Testis (tissue), 3 donors: ENCODE data around the gene SLC28A2. TPM values are rescaled to one million over a fixed set of nuclear protein-coding genes. Genes with fewer than 3 reads are reported as not detected.

Source experiments
- DNase-seq: peaks from one replicate; pipeline ENCODE4 v3.0.0-alpha.2; 2019
- H3K27ac ChIP-seq, 2 donors: fragments of 200-600 bp; sonication (generic); one replicate each; pipeline ENCODE4 v1.5.1; 2019
- H3K27me3 ChIP-seq: fragments of 200-600 bp; sonication (generic); one replicate; pipeline ENCODE4 v1.5.1; 2019
- H3K36me3 ChIP-seq: fragments of 200-600 bp; sonication (generic); one replicate; pipeline ENCODE4 v1.5.1; 2017; ENCODE audit warnings: low read depth; ENCODE audit errors: missing control alignments
- H3K4me1 ChIP-seq: fragments of 200-600 bp; sonication (generic); one replicate; pipeline ENCODE4 v1.5.1; 2019
- H3K4me3 ChIP-seq, 2 donors: fragments of 200-600 bp; sonication (generic); one replicate each; pipeline ENCODE4 v1.5.1; 2017 to 2019
- H3K9me3 ChIP-seq: fragments of 200-600 bp; sonication (generic); one replicate; pipeline ENCODE4 v1.5.1; 2017
- CTCF ChIP-seq, 3 experiments: fragments of 450-650 bp in 2 of 3; fragments of 200-600 bp in 1 of 3; sonication (generic) in 1 of 3; IDR thresholded peaks; one replicate each; pipeline ENCODE4 v1.5.1; 2016 to 2019; ENCODE audit warnings: antibody characterized with exemption in 3 of 3, mild to moderate bottlenecking in 2 of 3, moderate library complexity in 1 of 3
- POLR2A ChIP-seq: fragments of 450-650 bp; IDR thresholded peaks from one replicate; pipeline ENCODE4 v1.6.1; 2017; ENCODE audit warnings: antibody characterized with exemption, mild to moderate bottlenecking, moderate library complexity
- WGBS, 2 donors: methylation state at CpG; one replicate each; pipeline ENCODE4 v1.1.5; 2018; 5-methylcytosine and 5-hydroxymethylcytosine counted together
- intact Hi-C: fragments of 100-400 bp; cut with DNase I; formaldehyde crosslinking; loops from one replicate; pipeline ENCODE4 v1.15.1; 2023; ENCODE audit warnings: low total_unique reads
- polyA plus RNA-seq: library from polyadenylated mRNA; stranded (reverse); fragments of 350-450 nt; fragmentation: Illumina TruSeq; extraction: RNeasy Lipid Tissue Mini Kit (QIAGEN cat#74804); gene quantifications from one replicate; pipeline ENCODE4 v1.2.3, GENCODE V29; 2014; ENCODE audit warnings: low read depth, low replicate concordance; ENCODE audit not compliant: insufficient read depth
- total RNA-seq, 2 donors: library from RNA; depleted of rRNA; stranded (reverse); fragments of >200 nt; gene quantifications; one replicate each; pipeline ENCODE4 v1.2.3, GENCODE V29; 2016

SLC28A2 gene
- total and polyA plus RNA-seq, 3 donors from 2014 or later: 0.81 TPM; not detected in 2

DNA sequence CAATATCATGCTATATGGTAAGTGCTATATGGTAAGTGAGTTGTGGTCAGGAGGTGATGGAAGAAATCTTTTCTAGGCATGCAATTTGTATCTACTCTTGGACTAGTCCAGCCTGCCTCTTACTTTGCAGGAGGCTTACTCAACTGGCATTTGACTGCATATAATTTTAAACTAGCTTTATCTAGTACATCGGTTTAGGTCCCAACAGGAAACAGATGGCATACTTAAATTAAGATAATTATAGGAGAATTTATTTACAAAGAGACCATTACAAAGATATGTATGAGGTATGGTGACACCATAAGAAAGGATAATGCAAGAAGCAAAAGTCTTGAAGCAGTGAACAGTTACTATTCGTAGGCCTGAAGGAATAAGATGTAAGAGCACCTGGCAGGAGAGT, 7.8 kb downstream of the SLC28A2 start:
- intact Hi-C loops: no loop called here
- Histone ChIP-seq H3K36me3 (no peaks in the 10 kb centered on the region), H3K4me1 (no peaks in the 10 kb centered on the region), H3K27ac (no peak overlapping the region), H3K27me3 (no peaks in the 10 kb centered on the region), H3K9me3 (no peaks in the 10 kb centered on the region), H3K4me3 (no peak overlapping the region)
- no peak for DNase-seq
- no peak for TF ChIP-seq POLR2A
- TF ChIP-seq CTCF (IDR thresholded peaks at IDR 0.05): no peak
- WGBS, 2 donors: 83 to 86% methylated on average over 2 of the region's 2 CpGs

DNA sequence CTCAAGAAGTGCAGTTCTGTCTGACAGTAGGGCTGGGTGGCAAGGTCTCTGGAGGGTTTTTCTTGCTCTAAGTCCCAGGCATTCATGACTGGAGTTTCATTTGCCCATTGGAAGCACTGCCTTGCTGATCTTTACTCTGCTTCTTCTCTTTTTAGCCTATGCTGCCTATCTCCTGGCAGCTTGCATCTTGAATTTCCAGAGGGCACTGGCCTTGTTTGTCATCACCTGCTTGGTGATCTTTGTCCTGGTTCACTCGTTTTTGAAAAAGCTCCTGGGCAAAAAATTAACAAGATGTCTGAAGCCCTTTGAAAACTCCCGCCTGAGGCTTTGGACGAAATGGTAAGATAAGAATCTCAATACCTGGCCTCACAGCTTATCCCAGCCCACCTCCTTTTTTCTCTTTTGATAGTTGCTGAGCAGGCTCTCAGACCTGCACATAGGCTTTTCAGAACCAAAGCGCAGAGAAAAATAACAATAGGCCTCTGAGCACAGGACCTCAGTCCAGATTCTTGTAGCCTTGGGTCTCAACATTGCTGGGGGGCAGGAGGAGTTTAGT, 10.9 kb downstream of the SLC28A2 start:
- Histone ChIP-seq H3K36me3 (no peaks in the 10 kb centered on the region), H3K27ac (no peak overlapping the region), H3K27me3 (no peaks in the 10 kb centered on the region), H3K9me3 (no peaks in the 10 kb centered on the region), H3K4me3 (no peak overlapping the region), H3K4me1 (no peaks in the 10 kb centered on the region)
- DNase-seq: no peak
- TF ChIP-seq POLR2A: no peak
- no peak for TF ChIP-seq CTCF (IDR thresholded peaks at IDR 0.05)
- intact Hi-C loops: no loop called here
- WGBS, 2 donors: 77 to 87% methylated on average over 4 of the region's 4 CpGs

GRCh38 chr15:45263854-45264253, 11.8 kb downstream of the SLC28A2 start:
- TF ChIP-seq POLR2A: no peak
- TF ChIP-seq CTCF (IDR thresholded peaks at IDR 0.05): no peak
- Histone ChIP-seq H3K9me3 (no peaks in the 10 kb centered on the region), H3K27ac (no peak overlapping the region), H3K27me3 (no peaks in the 10 kb centered on the region), H3K4me1 (no peaks in the 10 kb centered on the region), H3K4me3 (no peak overlapping the region), H3K36me3 (no peaks in the 10 kb centered on the region)
- 94 to 96% methylated on average over 2 of the region's 2 CpGs for WGBS, 2 donors
- intact Hi-C loops: no loop called here
- DNase-seq: no peak

- WGBS, 2 donors: 87 to 89% methylated on average over 3 of the region's 3 CpGs
- H3K9me3 ChIP-seq: no peaks in the 10 kb centered on the region
- no peak for DNase-seq
- H3K4me1 ChIP-seq: no peaks in the 10 kb centered on the region
- TF ChIP-seq CTCF (IDR thresholded peaks at IDR 0.05) (no peak), POLR2A (no peak)
- intact Hi-C loops: no loop called here
- H3K36me3 ChIP-seq: no peaks in the 10 kb centered on the region
- H3K27me3 ChIP-seq: no peaks in the 10 kb centered on the region
- H3K27ac ChIP-seq: no peak overlapping the region
- no peak overlapping the region for H3K4me3 ChIP-seq
These were observed 13.5 kb downstream of the SLC28A2 start for GRCh38 chr15:45265506-45265905.

DNA sequence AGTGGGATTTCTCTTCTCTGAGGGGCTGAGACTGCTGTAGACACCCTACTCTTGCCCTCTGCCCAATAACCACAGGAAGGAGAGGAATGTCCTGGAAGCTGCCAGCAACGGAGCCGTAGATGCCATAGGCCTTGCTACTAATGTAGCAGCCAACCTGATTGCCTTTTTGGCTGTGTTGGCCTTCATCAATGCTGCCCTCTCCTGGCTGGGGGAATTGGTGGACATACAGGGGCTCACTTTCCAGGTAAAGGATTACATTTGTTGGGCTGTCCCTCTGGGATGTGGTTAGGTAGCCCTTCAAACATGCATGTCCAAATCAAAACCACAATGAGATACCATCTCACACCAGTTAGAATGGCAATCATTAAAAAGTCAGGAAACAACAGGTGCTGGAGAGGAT, 16.1 kb downstream of the SLC28A2 start:
- DNase-seq: no peak
- intact Hi-C loops: no loop called here
- Histone ChIP-seq H3K27me3 (no peaks in the 10 kb centered on the region), H3K36me3 (no peaks in the 10 kb centered on the region), H3K9me3 (no peaks in the 10 kb centered on the region), H3K4me3 (no peak overlapping the region), H3K4me1 (no peaks in the 10 kb centered on the region), H3K27ac (no peak overlapping the region)
- 58 to 80% methylated on average over 2 of the region's 2 CpGs for WGBS, 2 donors
- TF ChIP-seq CTCF (IDR thresholded peaks at IDR 0.05) (no peak), POLR2A (no peak)
